A673 (cell line): ENCODE measurements around the gene NUDC. TPM values are rescaled to one million over a fixed set of nuclear protein-coding genes. Genes with fewer than 3 reads are reported as not detected.

Experiments used
- BruUV-seq: library from RNA; stranded (reverse); fragments of 400-500 nt; replicated peaks from 2 replicates; lab custom pipeline; 2021; lab: Mats Ljungman, UMichigan
- CTCF ChIA-PET: fragments of 300-600 bp; sonication (Branson Sonifier 250); formaldehyde crosslinking; loops from one replicate; lab custom pipeline; 2022; ENCODE audit warnings: antibody characterized with exemption; lab: Charles Lee
- POLR2A ChIA-PET: fragments of 300-600 bp; sonication (Branson Sonifier 250); formaldehyde crosslinking; loops from one replicate; lab custom pipeline; 2022; ENCODE audit warnings: antibody characterized with exemption; ENCODE audit not compliant: low non-redundant PET; lab: Charles Lee
- DNase-seq: peaks from one replicate; pipeline ENCODE4 v3.0.0-alpha.2; 2015; ENCODE audit warnings: low spot score
- H3K27ac ChIP-seq: fragments of 200-600 bp; sonication (generic); 2 replicates; pipeline ENCODE4 v1.5.1; 2016; ENCODE audit warnings: mixed run types, low read depth, mild to moderate bottlenecking, mixed read lengths, antibody characterized with exemption, low read length; ENCODE audit not compliant: poor library complexity, severe bottlenecking
- H3K27me3 ChIP-seq: fragments of 200-600 bp; sonication (generic); replicated peaks from 2 replicates; pipeline ENCODE4 v1.6.1; 2017; ENCODE audit warnings: mixed run types, low read depth, mild to moderate bottlenecking, mixed read lengths, antibody characterized with exemption, low read length; ENCODE audit not compliant: insufficient read depth, poor library complexity
- H3K36me3 ChIP-seq: fragments of 200-600 bp; sonication (generic); 2 replicates; pipeline ENCODE4 v1.6.1; 2016; ENCODE audit warnings: mixed run types, mild to moderate bottlenecking, mixed read lengths, antibody characterized with exemption, low read length; ENCODE audit not compliant: insufficient read depth, poor library complexity, severe bottlenecking
- H3K4me1 ChIP-seq: fragments of 200-600 bp; sonication (generic); 2 replicates; pipeline ENCODE4 v1.6.1; 2017; ENCODE audit warnings: mixed run types, mild to moderate bottlenecking, mixed read lengths, antibody characterized with exemption, low read length; ENCODE audit not compliant: insufficient read depth, poor library complexity, severe bottlenecking
- H3K4me3 ChIP-seq: fragments of 200-600 bp; sonication (generic); 2 replicates; pipeline ENCODE4 v1.5.1; 2016; ENCODE audit warnings: low read depth, mixed run types, mild to moderate bottlenecking, mixed read lengths, low read length; ENCODE audit not compliant: poor library complexity, severe bottlenecking
- H3K9me3 ChIP-seq: fragments of 200-600 bp; sonication (generic); 2 replicates; pipeline ENCODE4 v1.6.1; 2016; ENCODE audit warnings: mixed run types, low read depth, mild to moderate bottlenecking, mixed read lengths, antibody characterized with exemption, low read length; ENCODE audit not compliant: poor library complexity, severe bottlenecking
- CTCF ChIP-seq: fragments of 300-800, 200-600 bp; sonication (generic); conservative IDR thresholded peaks from 2 replicates; pipeline ENCODE4 v1.5.1; 2017; ENCODE audit warnings: low read depth, mild to moderate bottlenecking, antibody characterized with exemption, low read length, moderate library complexity, mixed read lengths
- EZH2 ChIP-seq: fragments of 200-600 bp; sonication (generic); IDR thresholded peaks from 2 replicates; pipeline ENCODE4 v1.6.1; 2017; ENCODE audit warnings: borderline replicate concordance, low read depth, mild to moderate bottlenecking, mixed read lengths, antibody characterized with exemption, low read length; ENCODE audit not compliant: poor library complexity, severe bottlenecking
- intact Hi-C: fragments of 100-400 bp; cut with micrococcal nuclease; formaldehyde crosslinking; loops from one replicate; pipeline ENCODE4 v1.10.0; 2022; ENCODE audit not compliant: unreplicated experiment
- total RNA-seq: library from RNA; stranded (reverse); gene quantifications from 2 replicates; pipeline ENCODE4 v1.2.3, GENCODE V29; 2021

The NUDC gene
- total RNA-seq, 1 experiment from 2014 or later, result 187 TPM

GRCh38 chr1:26951216-26951615 is 29.7 kb downstream of the NUDC start:
- Histone ChIP-seq H3K4me3 (no peak overlapping the region), H3K27me3 (peaks cover 13% of the 10 kb centered on the region), H3K36me3 (peaks cover 10% of the 10 kb centered on the region), H3K27ac (no peak overlapping the region), H3K9me3 (peaks cover 3% of the 10 kb centered on the region), H3K4me1 (no peaks in the 10 kb centered on the region)
- no TSS peak for BruUV-seq
- DNase-seq, result no peak
- intact Hi-C loops, result no loop called here
- TF ChIP-seq CTCF, result no peak
- TF ChIP-seq EZH2, result no peak
- ChIA-PET POLR2A (no interaction called here), CTCF (no interaction called here)

DNA sequence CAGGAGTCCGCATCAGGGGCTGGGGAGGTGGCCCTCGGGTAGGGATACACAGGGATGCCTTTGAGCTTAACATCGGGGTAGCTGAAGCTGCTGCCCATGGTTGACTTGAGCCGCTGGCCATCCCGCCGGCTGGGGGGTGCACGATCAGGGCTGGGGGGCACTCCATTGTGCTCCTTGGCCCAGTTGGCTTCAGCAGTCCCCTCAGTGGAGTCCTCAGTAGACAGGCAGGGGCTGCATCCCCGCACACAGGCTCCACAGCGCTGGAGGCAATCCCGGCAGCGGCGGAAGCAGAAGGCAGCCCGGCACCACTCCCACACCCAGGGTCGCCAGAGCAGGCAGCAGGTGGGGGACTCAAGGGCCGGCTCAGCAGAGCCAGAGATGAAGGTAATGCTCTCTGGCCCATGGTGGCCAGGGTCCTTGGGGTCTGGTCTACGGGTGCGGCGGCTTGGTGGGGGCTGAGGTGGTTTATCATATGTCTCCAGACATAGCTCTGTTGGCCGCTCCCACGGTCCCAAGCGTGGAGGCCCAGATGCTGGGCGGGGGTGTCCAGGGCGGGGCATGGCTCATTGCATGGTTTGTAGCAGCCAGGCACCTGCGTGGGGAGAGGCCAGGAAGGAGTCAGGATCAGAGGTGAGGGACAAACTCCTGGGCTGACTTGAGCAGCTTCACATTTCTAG is 30.4 kb downstream of the NUDC start:
- BruUV-seq, result no TSS peak
- POLR2A ChIA-PET, result no interaction called here
- DNase-seq, result no peak
- Histone ChIP-seq H3K27ac (no peak overlapping the region), H3K9me3 (peaks cover 8% of the 10 kb centered on the region), H3K4me1 (no peaks in the 10 kb centered on the region), H3K27me3 (peaks cover 20% of the 10 kb centered on the region), H3K4me3 (no peak overlapping the region), H3K36me3 (peaks cover 3% of the 10 kb centered on the region)
- TF ChIP-seq EZH2 (no peak), CTCF (no peak)
- intact Hi-C loops, result no loop called here
- CTCF ChIA-PET, result no interaction called here

DNA sequence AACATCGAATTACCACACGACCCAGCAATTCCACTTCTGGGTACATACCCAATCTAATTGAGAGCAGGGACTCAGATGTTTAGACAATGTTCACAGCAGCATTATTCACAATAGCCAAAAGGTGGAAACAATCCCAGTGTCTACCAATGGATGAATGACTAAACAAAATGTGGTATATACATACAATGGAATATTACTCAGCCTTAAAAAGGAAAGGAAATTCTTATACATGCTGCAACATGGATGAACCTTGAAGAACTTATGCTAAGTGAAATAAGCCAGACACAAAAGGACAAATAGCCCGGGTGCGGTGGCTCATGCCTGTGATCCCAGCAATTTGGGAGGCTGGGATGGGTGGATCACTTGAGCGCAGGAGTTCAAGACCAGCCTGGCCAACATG is 31.8 kb downstream of the NUDC start:
- H3K27me3 ChIP-seq, result peaks cover 29% of the 10 kb centered on the region
- POLR2A ChIA-PET, result no interaction called here
- H3K9me3 ChIP-seq, result peaks cover 8% of the 10 kb centered on the region
- DNase-seq, result no peak
- H3K4me1 ChIP-seq, result no peaks in the 10 kb centered on the region
- CTCF ChIA-PET, result no interaction called here
- intact Hi-C loops, result no loop called here
- no peaks in the 10 kb centered on the region for H3K36me3 ChIP-seq
- H3K27ac ChIP-seq, result no peak overlapping the region
- BruUV-seq, result no TSS peak
- H3K4me3 ChIP-seq, result no peak overlapping the region
- no peak for TF ChIP-seq CTCF
- no peak for TF ChIP-seq EZH2
